ENCODE data around the gene INPP5A. TPM values are rescaled to one million over a fixed set of nuclear protein-coding genes. Genes with fewer than 3 reads are reported as not detected.

INPP5A gene
- total RNA-seq, 1 experiment from 2014 or later, result 12.3 TPM

- H3K27ac ChIP-seq (ENCODE audit: low read depth, low read length), result no peak overlapping the region
- no peaks in the 10 kb centered on the region for H3K79me2 ChIP-seq (ENCODE audit: insufficient read depth, low read length)
- H3K4me1 ChIP-seq (ENCODE audit: control insufficient read depth in 1 of 2, insufficient read depth in 2 of 2, low read length in 2 of 2), result no peaks in the 10 kb centered on the region
- TF ChIP-seq SP1 (IDR thresholded peaks at IDR 0.05; ENCODE audit: low read depth) (no peak), CTCF (IDR thresholded peaks at IDR 0.05 in 2 of 3, conservative IDR thresholded peaks at IDR 0.05 in 1 of 3; ENCODE audit: borderline replicate concordance in 1 of 3, insufficient read depth in 1 of 3, low read depth in 2 of 3, low read length in 2 of 3) (no peak), TCF7L2 (IDR thresholded peaks at IDR 0.05; ENCODE audit: borderline replicate concordance, extremely low read depth, insufficient read depth, insufficient read length) (no peak), RAD21 (IDR thresholded peaks at IDR 0.05; ENCODE audit: low read depth) (no peak), CEBPB (IDR thresholded peaks at IDR 0.05; ENCODE audit: low read depth) (no peak), SRF (IDR thresholded peaks at IDR 0.05; ENCODE audit: low read depth) (no peak), EZH2 (IDR thresholded peaks at IDR 0.05) (no peak), ZFX (IDR thresholded peaks at IDR 0.05) (no peak), JUND (IDR thresholded peaks at IDR 0.05) (no peak), REST (IDR thresholded peaks at IDR 0.05; ENCODE audit: low read depth) (no peak), SIN3A (IDR thresholded peaks at IDR 0.05; ENCODE audit: low read depth) (no peak), POLR2AphosphoS5 (IDR thresholded peaks at IDR 0.05; ENCODE audit: low read depth, low read length) (no peak), ATF3 (IDR thresholded peaks at IDR 0.05) (no peak), FOSL1 (IDR thresholded peaks at IDR 0.05; ENCODE audit: low read depth) (no peak), ZBTB33 (IDR thresholded peaks at IDR 0.05; ENCODE audit: extremely low read depth, insufficient replicate concordance, low read length) (no peak), YY1 (IDR thresholded peaks at IDR 0.05; ENCODE audit: extremely low read depth, insufficient replicate concordance, low read depth, low read length) (no peak)
- H3K36me3 ChIP-seq (ENCODE audit: control insufficient read depth in 1 of 2, insufficient read depth in 2 of 2, low read length in 2 of 2), result no peaks in the 10 kb centered on the region
- no peak overlapping the region for H2AFZ ChIP-seq (ENCODE audit: low read depth, low read length, poor library complexity, severe bottlenecking)
- H4K20me1 ChIP-seq (ENCODE audit: insufficient read depth), result no peaks in the 10 kb centered on the region
- H3K4me3 ChIP-seq (replicated peaks in 1 of 2; ENCODE audit: low read depth in 1 of 2, low read length in 2 of 2), result no peak overlapping the region
- ChIA-PET RAD21 (ENCODE audit: low non-redundant PET in 1 of 2, low total read pairs in 2 of 2, uncharacterized antibody in 2 of 2, unreplicated experiment in 2 of 2) (no interaction called here), CTCF (no interaction called here), POLR2A (no interaction called here)
- no peak overlapping the region for H3K4me2 ChIP-seq (ENCODE audit: low read length)
- H3K9me3 ChIP-seq (ENCODE audit: control insufficient read depth in 1 of 2, insufficient read depth in 1 of 2, low read depth in 1 of 2, low read length in 2 of 2), result no peaks in the 10 kb centered on the region
- H3K9ac ChIP-seq (ENCODE audit: low read length), result no peak overlapping the region
- DNase-seq (ENCODE audit: low read depth, low spot score), result no peak
- no peaks in the 10 kb centered on the region for H3K9me2 ChIP-seq (ENCODE audit: insufficient read depth)
- intact Hi-C loops (cut with micrococcal nuclease), result no loop called here
- BruUV-seq (replicated peaks), result no TSS peak
- H3K27me3 ChIP-seq (ENCODE audit: insufficient read depth, low read length), result no peaks in the 10 kb centered on the region
- ATAC-seq, result no peak
Measured at GRCh38 chr10:132691711-132692153, 154.1 kb downstream of the INPP5A start.
